ENCODE results near the gene HOXC13. TPM values are rescaled to one million over a fixed set of nuclear protein-coding genes. Genes with fewer than 3 reads are reported as not detected.

The HOXC13 gene
- total RNA-seq, 2 donors from 2014 or later, result 0.34 to 1.2 TPM

DNA sequence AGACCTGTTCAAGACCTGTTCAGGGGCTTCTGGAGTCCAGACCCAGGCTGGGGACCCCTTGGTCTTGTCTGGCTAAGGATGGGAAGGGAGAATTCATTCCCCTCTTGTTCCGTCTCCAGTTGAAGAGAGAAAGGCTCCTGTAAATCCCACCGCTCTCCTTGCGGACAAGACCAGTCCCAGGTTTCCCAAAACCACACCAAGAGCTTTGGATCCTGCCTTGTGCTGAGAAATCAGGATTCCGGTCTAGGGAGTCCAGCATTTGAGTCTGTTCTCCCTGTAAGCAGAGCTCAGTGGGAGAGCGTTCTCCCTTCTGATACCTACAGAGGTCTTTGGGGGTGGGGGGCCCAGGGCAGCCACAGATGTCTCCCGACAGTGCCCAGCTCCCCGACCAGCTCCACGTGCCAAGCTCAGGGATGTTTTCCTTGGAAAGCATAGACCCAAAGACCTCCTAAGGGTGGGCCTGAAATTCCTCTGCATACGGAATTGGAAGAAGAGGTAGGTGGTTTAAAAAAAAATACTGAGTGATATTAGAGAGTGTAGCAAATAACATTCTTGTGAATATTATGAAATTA is 1.9 kb downstream of the HOXC13 start:
- intact Hi-C loops (cut with DNase I), result no loop called here
- no peak overlapping the region for H3K27ac ChIP-seq
- no peaks in the 10 kb centered on the region for H3K9me3 ChIP-seq
- whole genome bisulfite sequencing, result 49% methylated on average over 9 of the region's 9 CpGs
- H3K27me3 ChIP-seq (replicated peaks; ENCODE audit: insufficient read depth), result peaks cover 59% of the 10 kb centered on the region
- no peaks in the 10 kb centered on the region for H3K4me1 ChIP-seq (replicated peaks)
- no peak for DNase-seq (ENCODE audit: low spot score)
- TF ChIP-seq POLR2AphosphoS5 (IDR thresholded peaks at IDR 0.05) (no peak), POLR2A (IDR thresholded peaks at IDR 0.05) (no peak)
- TF ChIP-seq, protein P1, sequence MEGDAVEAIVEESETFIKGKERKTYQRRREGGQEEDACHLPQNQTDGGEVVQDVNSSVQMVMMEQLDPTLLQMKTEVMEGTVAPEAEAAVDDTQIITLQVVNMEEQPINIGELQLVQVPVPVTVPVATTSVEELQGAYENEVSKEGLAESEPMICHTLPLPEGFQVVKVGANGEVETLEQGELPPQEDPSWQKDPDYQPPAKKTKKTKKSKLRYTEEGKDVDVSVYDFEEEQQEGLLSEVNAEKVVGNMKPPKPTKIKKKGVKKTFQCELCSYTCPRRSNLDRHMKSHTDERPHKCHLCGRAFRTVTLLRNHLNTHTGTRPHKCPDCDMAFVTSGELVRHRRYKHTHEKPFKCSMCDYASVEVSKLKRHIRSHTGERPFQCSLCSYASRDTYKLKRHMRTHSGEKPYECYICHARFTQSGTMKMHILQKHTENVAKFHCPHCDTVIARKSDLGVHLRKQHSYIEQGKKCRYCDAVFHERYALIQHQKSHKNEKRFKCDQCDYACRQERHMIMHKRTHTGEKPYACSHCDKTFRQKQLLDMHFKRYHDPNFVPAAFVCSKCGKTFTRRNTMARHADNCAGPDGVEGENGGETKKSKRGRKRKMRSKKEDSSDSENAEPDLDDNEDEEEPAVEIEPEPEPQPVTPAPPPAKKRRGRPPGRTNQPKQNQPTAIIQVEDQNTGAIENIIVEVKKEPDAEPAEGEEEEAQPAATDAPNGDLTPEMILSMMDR (IDR thresholded peaks at IDR 0.05), result no peak
- H3K36me3 ChIP-seq, result no peaks in the 10 kb centered on the region
- H3K4me3 ChIP-seq, result no peak overlapping the region

- H3K27me3 ChIP-seq (replicated peaks; ENCODE audit: insufficient read depth), result peaks cover 56% of the 10 kb centered on the region
- H3K27ac ChIP-seq, result no peak overlapping the region
- no peak for TF ChIP-seq POLR2AphosphoS5 (IDR thresholded peaks at IDR 0.05)
- no peak for TF ChIP-seq POLR2A (IDR thresholded peaks at IDR 0.05)
- TF ChIP-seq, protein P1 (IDR thresholded peaks at IDR 0.05), result no peak
- H3K9me3 ChIP-seq, result no peaks in the 10 kb centered on the region
- H3K4me3 ChIP-seq, result no peak overlapping the region
- H3K36me3 ChIP-seq, result no peaks in the 10 kb centered on the region
- no peak for DNase-seq (ENCODE audit: low spot score)
- no peaks in the 10 kb centered on the region for H3K4me1 ChIP-seq (replicated peaks)
- intact Hi-C loops (cut with DNase I), result no loop called here
Observed at GRCh38 chr12:53941187-53941586, 2.6 kb downstream of the HOXC13 start.

DNA sequence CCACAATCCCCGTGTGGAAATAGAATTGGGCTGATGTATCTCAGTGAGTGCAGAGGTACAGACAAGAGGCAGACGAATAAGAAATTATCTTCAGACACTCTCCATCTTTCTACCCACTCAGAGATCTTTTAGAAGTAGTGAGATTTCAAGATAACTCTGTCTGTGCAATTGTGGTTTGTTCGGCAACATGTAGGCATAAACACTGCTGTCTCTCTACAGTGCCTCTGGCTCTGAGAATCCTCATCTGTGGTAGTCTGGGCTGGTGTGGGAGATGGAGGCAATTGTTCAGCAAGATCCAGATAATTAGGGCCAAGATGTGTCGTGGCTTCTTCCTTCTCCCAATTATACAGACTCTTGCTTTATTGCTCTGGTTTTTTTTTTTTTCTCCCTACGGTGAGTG is 3.1 kb downstream of the HOXC13 start:
- intact Hi-C loops (cut with DNase I), result no loop called here
- no peaks in the 10 kb centered on the region for H3K9me3 ChIP-seq
- TF ChIP-seq POLR2A (IDR thresholded peaks at IDR 0.05) (no peak), POLR2AphosphoS5 (IDR thresholded peaks at IDR 0.05) (no peak)
- TF ChIP-seq, protein P1 (IDR thresholded peaks at IDR 0.05), result no peak
- H3K4me3 ChIP-seq, result no peak overlapping the region
- H3K27me3 ChIP-seq (replicated peaks; ENCODE audit: insufficient read depth), result peaks cover 53% of the 10 kb centered on the region
- no peaks in the 10 kb centered on the region for H3K4me1 ChIP-seq (replicated peaks)
- DNase-seq (ENCODE audit: low spot score), result no peak
- no peaks in the 10 kb centered on the region for H3K36me3 ChIP-seq
- 33% methylated on average over 5 of the region's 5 CpGs for WGBS
- H3K27ac ChIP-seq, result no peak overlapping the region

GRCh38 chr12:53942467-53942997 is 3.9 kb downstream of the HOXC13 start:
- no peak overlapping the region for H3K27ac ChIP-seq
- WGBS, result 52% methylated on average over 2 of the region's 2 CpGs
- no peaks in the 10 kb centered on the region for H3K36me3 ChIP-seq
- H3K4me1 ChIP-seq (replicated peaks), result no peaks in the 10 kb centered on the region
- no peak for DNase-seq (ENCODE audit: low spot score)
- TF ChIP-seq POLR2A (IDR thresholded peaks at IDR 0.05), result no peak
- TF ChIP-seq, protein P1 (IDR thresholded peaks at IDR 0.05), result no peak
- peaks cover 48% of the 10 kb centered on the region for H3K27me3 ChIP-seq (replicated peaks; ENCODE audit: insufficient read depth)
- H3K9me3 ChIP-seq, result no peaks in the 10 kb centered on the region
- no peak overlapping the region for H3K4me3 ChIP-seq
- intact Hi-C loops (cut with DNase I), result no loop called here

DNA sequence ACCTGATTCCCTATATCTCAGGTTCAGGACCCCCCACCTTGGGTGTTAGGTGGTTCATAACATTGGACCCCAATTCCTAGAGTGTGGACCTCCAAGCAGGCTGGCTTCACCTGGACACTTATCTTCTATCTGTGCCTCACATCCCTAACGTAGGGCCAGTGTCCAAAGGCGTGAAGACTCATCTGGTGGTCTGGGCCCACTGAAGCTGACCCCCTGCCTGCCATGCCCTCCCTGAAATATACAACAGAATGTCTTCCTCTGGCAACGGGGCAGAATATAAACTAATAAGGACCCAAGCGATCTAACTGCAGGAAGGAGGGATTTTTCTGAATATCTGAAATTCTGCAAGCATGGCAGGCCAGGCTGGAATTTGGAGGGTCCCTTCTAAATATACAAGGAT is 5.6 kb downstream of the HOXC13 start:
- Histone ChIP-seq H3K4me3 (no peak overlapping the region), H3K27me3 (replicated peaks; ENCODE audit: insufficient read depth) (peaks cover 35% of the 10 kb centered on the region), H3K36me3 (no peaks in the 10 kb centered on the region), H3K9me3 (no peaks in the 10 kb centered on the region), H3K27ac (no peak overlapping the region), H3K4me1 (replicated peaks) (no peaks in the 10 kb centered on the region)
- intact Hi-C loops (cut with DNase I), result no loop called here
- DNase-seq (ENCODE audit: low spot score), result no peak
- TF ChIP-seq POLR2AphosphoS5 (IDR thresholded peaks at IDR 0.05), result no peak
- WGBS, result 53% methylated on average over 4 of the region's 4 CpGs

Data from prostate gland (tissue), 2 donors.